Measurements from ENCODE around the gene HECA.
"Not testable (repeated sequence)": the region's sequence is repeated elsewhere in the genome, so short reads cannot be mapped to it uniquely, and the experiment has no call there.

Gene HECA
- 181 to 591 (median 507) reads per million in 3 experiments for total RNA-seq

GRCh38 chr6:139134817-139135577, at the start of gene HECA:
Gene HECA, plus strand, starts transcription at chr6:139135080. Its CDS starts 317 bp downstream, at chr6:139135397.
- peak; percentile 99 for DNase-seq

GRCh38 chr6:139091826-139092225, 43.1 kb upstream of the HECA start:
- DNase-seq: no peak

GRCh38 chr6:139099984-139100383, 34.9 kb upstream of the HECA start:
- DNase-seq: no peak

- DNase-seq: no peak
Observed at GRCh38 chr6:139107051-139107450, 27.8 kb upstream of the HECA start.

GRCh38 chr6:139108378-139108777, 26.5 kb upstream of the HECA start:
- no peak for DNase-seq

GRCh38 chr6:139109558-139109957, 25.3 kb upstream of the HECA start:
- DNase-seq: no peak

- DNase-seq: no peak
Observed at GRCh38 chr6:139112146-139112545, 22.7 kb upstream of the HECA start.

GRCh38 chr6:139112561-139112960, 22.3 kb upstream of the HECA start:
- no peak for DNase-seq

GRCh38 chr6:139114746-139115145, 20.1 kb upstream of the HECA start:
- DNase-seq: no peak

- no peak for DNase-seq
Observed at GRCh38 chr6:139115989-139116758, 18.7 kb upstream of the HECA start.

- no peak for DNase-seq
Observed at GRCh38 chr6:139117734-139118133, 17.1 kb upstream of the HECA start.

GRCh38 chr6:139119552-139119951, 15.3 kb upstream of the HECA start:
- no peak for DNase-seq

GRCh38 chr6:139122823-139123222, 12.1 kb upstream of the HECA start:
- not testable (repeated sequence) for DNase-seq

- DNase-seq: peak; percentile 87
Observed at GRCh38 chr6:139124887-139125672, 9.8 kb upstream of the HECA start.

GRCh38 chr6:139126255-139126654, 8.6 kb upstream of the HECA start:
- DNase-seq: no peak

- DNase-seq: no peak
Observed at GRCh38 chr6:139126931-139127330, 7.9 kb upstream of the HECA start.

GRCh38 chr6:139129284-139129683, 5.6 kb upstream of the HECA start:
- no peak for DNase-seq

- no peak for DNase-seq
Observed at GRCh38 chr6:139131736-139132280, 3.1 kb upstream of the HECA start.

- no peak for DNase-seq
Observed at GRCh38 chr6:139133262-139134063, 1.4 kb upstream of the HECA start.

GRCh38 chr6:139134064-139134395, 850 bp upstream of the HECA start:
- no peak for DNase-seq

GRCh38 chr6:139135578-139136545, 982 bp downstream of the HECA start:
- peak; percentile 72 for DNase-seq
